22Rv1 (cell line): ENCODE measurements around the gene PLD5.

ENCODE experiments used
- ZFX ChIP-seq: fragments of 450-650 bp; IDR thresholded peaks from 2 replicates; pipeline ENCODE4 v1.6.1; 2017; ENCODE audit warnings: antibody characterized with exemption, borderline replicate concordance
- TF ChIP-seq, protein P1 (sequence below): fragments of 450-650 bp; IDR thresholded peaks from 2 replicates; pipeline ENCODE4 v1.5.1; 2017; ENCODE audit warnings: mild to moderate bottlenecking

DNA sequence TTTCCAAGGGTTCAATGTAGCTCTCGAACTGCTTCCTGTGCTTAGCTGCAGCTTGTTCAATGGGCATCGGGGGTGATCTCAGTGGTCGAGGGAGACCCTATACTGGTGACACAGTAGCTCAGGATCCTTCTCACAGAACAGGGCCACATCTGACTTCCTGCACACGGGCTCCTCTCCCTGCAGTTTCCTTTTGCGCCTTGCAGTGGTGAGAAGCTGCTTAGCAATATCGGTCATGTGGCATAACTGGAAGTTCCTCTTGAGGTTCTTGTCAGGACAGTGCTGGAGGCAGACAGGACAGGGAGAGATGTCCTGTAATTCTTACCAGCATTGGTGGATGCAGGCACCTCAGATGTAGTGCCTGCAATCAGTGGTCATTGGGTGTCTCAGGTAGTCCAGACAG is 385.1 kb downstream of the PLD5 start:
- TF ChIP-seq, protein P1, sequence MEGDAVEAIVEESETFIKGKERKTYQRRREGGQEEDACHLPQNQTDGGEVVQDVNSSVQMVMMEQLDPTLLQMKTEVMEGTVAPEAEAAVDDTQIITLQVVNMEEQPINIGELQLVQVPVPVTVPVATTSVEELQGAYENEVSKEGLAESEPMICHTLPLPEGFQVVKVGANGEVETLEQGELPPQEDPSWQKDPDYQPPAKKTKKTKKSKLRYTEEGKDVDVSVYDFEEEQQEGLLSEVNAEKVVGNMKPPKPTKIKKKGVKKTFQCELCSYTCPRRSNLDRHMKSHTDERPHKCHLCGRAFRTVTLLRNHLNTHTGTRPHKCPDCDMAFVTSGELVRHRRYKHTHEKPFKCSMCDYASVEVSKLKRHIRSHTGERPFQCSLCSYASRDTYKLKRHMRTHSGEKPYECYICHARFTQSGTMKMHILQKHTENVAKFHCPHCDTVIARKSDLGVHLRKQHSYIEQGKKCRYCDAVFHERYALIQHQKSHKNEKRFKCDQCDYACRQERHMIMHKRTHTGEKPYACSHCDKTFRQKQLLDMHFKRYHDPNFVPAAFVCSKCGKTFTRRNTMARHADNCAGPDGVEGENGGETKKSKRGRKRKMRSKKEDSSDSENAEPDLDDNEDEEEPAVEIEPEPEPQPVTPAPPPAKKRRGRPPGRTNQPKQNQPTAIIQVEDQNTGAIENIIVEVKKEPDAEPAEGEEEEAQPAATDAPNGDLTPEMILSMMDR = no peak
- TF ChIP-seq ZFX = no peak
